Muscle of leg (tissue), 11 donors: ENCODE measurements around the gene GAS2L1. TPM values are rescaled to one million over a fixed set of nuclear protein-coding genes. Genes with fewer than 3 reads are reported as not detected.

ENCODE experiments used
- DNase-seq: peaks from one replicate; pipeline ENCODE4 v3.0.0; 2013
- H3K27ac ChIP-seq: one replicate; pipeline ENCODE4 v1.5.1; 2013; ENCODE audit warnings: mild to moderate bottlenecking, low read length, control low read depth
- H3K27me3 ChIP-seq: one replicate; pipeline ENCODE4 v1.6.1; 2013; ENCODE audit warnings: low read length; ENCODE audit not compliant: control insufficient read depth, insufficient read depth
- H3K36me3 ChIP-seq: one replicate; pipeline ENCODE4 v1.6.1; 2013; ENCODE audit warnings: low read length; ENCODE audit not compliant: control insufficient read depth, insufficient read depth
- H3K4me1 ChIP-seq: one replicate; pipeline ENCODE4 v1.6.1; 2013; ENCODE audit warnings: low read length; ENCODE audit not compliant: control insufficient read depth, insufficient read depth
- H3K4me3 ChIP-seq: one replicate; pipeline ENCODE4 v1.5.1; 2013; ENCODE audit warnings: low read length, control low read depth
- H3K9me3 ChIP-seq: replicated peaks from 2 replicates; pipeline ENCODE4 v1.6.1; 2013; ENCODE audit warnings: low read depth, low read length; ENCODE audit not compliant: control insufficient read depth
- WGBS: methylation state at CpG from one replicate; pipeline ENCODE4 v1.1.5; 2013; ENCODE audit warnings: missing lambda C conversion rate; ENCODE audit not compliant: insufficient coverage; 5-methylcytosine and 5-hydroxymethylcytosine counted together
- polyA plus RNA-seq, 8 donors: library from polyadenylated mRNA; unstranded; fragments of 120-200 nt; gene quantifications; one replicate each; pipeline versions ENCODE4 v1.2.1 to v1.2.3, GENCODE V29; 2013; ENCODE audit warnings: inconsistent platforms in 1 of 8, low replicate concordance in 1 of 8; ENCODE audit not compliant: insufficient read length in 8 of 8, insufficient read depth in 1 of 8
- total RNA-seq: library from RNA; stranded (reverse); fragments of 120-200 nt; gene quantifications from one replicate; pipeline ENCODE4 v1.2.4, GENCODE V29; 2013

GAS2L1 gene
- total and polyA plus RNA-seq, 9 donors, result 2.7 to 15.4 (median 13.4) TPM

DNA sequence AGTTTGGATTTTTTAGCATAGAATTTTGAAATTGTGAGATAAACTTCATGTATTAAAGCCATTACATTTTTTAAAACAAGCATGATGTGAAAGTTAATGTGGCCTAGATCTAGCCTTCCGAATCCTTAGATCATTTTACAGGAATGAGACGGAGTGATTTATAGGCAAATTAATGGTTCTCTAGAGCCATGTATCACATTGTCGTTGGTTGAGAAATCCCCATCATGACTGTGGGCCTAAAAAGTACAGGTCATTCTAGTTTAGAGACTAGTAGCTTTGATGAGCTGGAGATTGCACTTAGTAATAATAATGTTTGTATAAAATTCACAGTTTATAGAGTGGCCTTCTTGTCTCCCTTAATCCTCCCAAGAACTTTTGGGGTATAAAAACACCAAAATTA, 31.3 kb upstream of the GAS2L1 start:
- Histone ChIP-seq H3K4me1 (peaks cover 1% of the 10 kb centered on the region), H3K9me3 (no peaks in the 10 kb centered on the region), H3K36me3 (peaks cover 52% of the 10 kb centered on the region), H3K4me3 (no peak overlapping the region), H3K27me3 (no peaks in the 10 kb centered on the region), H3K27ac (no peak overlapping the region)
- WGBS, result no CpG with 5 or more reads among the region's 3 CpGs
- DNase-seq, result no peak

DNA sequence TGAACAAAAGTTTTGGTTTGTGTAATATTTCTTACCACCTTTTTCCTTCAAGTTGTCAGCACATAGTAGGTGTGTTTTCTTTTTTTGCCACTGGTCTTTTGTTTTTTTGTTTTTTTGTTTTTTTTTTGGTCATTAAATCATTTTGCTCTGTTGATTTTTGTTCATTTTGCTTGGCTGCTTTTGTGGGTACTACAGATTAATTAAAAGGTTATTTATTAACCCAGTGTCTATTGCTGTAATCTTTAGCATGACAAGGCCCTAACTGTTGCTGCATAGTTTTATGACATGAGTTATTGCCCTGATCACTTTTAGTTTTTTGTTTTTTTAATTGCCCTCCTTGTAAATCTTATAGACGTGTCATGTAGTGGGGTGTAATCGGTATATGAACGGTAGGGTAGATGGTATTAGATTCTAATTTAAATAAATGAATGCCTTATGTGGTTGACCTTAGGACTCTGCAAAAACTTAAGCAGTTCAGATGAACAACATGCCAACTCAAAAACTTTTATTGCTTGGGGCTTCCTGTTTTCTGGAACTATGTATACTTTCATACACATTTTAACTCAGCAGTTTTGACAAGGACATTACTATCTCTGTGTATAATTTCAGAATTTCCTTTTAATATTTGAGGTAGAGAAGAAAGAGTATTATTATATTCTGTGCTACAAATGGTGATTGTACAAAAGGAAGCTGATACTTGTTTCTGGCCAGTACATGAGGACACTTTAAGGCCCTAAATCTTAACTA, 30.5 kb upstream of the GAS2L1 start:
- no CpG with 5 or more reads among the region's 3 CpGs for WGBS
- DNase-seq, result no peak
- H3K27ac ChIP-seq, result no peak overlapping the region
- H3K36me3 ChIP-seq, result peaks cover 57% of the 10 kb centered on the region
- H3K4me3 ChIP-seq, result no peak overlapping the region
- H3K9me3 ChIP-seq, result no peaks in the 10 kb centered on the region
- H3K4me1 ChIP-seq, result no peaks in the 10 kb centered on the region
- H3K27me3 ChIP-seq, result no peaks in the 10 kb centered on the region

GRCh38 chr22:29277927-29278326, 28.5 kb upstream of the GAS2L1 start:
- H3K4me1 ChIP-seq, result no peaks in the 10 kb centered on the region
- no peak overlapping the region for H3K4me3 ChIP-seq
- H3K36me3 ChIP-seq, result peaks cover 67% of the 10 kb centered on the region
- H3K27ac ChIP-seq, result no peak overlapping the region
- no peaks in the 10 kb centered on the region for H3K27me3 ChIP-seq
- H3K9me3 ChIP-seq, result no peaks in the 10 kb centered on the region
- no peak for DNase-seq
- no CpG with 5 or more reads among the region's 1 CpG for WGBS

DNA sequence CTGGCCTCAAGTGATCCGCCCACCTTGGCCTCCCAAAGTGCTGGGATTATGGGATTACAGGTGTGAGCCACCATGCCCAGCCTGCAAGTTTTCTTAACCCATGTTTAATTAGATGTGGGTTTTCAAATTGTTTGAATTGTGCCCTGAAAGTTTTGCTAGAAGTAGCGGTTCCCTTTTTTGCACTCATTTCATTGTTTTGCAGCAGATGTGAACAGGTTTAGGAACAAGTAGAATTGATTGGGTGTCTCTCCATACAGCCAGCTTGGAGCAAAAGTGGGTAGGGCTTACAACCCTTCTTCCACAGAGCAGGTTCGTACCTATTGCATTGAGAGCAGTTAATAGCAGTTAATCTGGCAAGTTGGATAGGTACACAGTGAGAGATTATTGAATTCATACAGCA, 22.3 kb upstream of the GAS2L1 start:
- Histone ChIP-seq H3K36me3 (peaks cover 84% of the 10 kb centered on the region), H3K9me3 (no peaks in the 10 kb centered on the region), H3K4me1 (no peaks in the 10 kb centered on the region), H3K27me3 (no peaks in the 10 kb centered on the region), H3K4me3 (no peak overlapping the region), H3K27ac (no peak overlapping the region)
- 100% methylated on average over 1 of the region's 3 CpGs for WGBS
- no peak for DNase-seq

GRCh38 chr22:29288837-29289236, 17.6 kb upstream of the GAS2L1 start:
- no peaks in the 10 kb centered on the region for H3K4me1 ChIP-seq
- H3K27me3 ChIP-seq, result no peaks in the 10 kb centered on the region
- no peaks in the 10 kb centered on the region for H3K9me3 ChIP-seq
- H3K27ac ChIP-seq, result no peak overlapping the region
- H3K36me3 ChIP-seq, result peaks cover 77% of the 10 kb centered on the region
- H3K4me3 ChIP-seq, result no peak overlapping the region
- DNase-seq, result no peak
- WGBS, result no CpG with 5 or more reads among the region's 2 CpGs

- Histone ChIP-seq H3K9me3 (no peaks in the 10 kb centered on the region), H3K4me3 (no peak overlapping the region), H3K36me3 (peaks cover 76% of the 10 kb centered on the region), H3K4me1 (no peaks in the 10 kb centered on the region), H3K27ac (no peak overlapping the region), H3K27me3 (no peaks in the 10 kb centered on the region)
- DNase-seq, result no peak
- 90% methylated on average over 2 of the region's 5 CpGs for WGBS
These were observed 16.4 kb upstream of the GAS2L1 start for GRCh38 chr22:29290061-29290460.

- Histone ChIP-seq H3K9me3 (no peaks in the 10 kb centered on the region), H3K36me3 (peaks cover 77% of the 10 kb centered on the region), H3K27ac (no peak overlapping the region), H3K4me3 (no peak overlapping the region), H3K27me3 (no peaks in the 10 kb centered on the region), H3K4me1 (no peaks in the 10 kb centered on the region)
- no peak for DNase-seq
- no CpG with 5 or more reads among the region's 7 CpGs for WGBS
These were observed 15.2 kb upstream of the GAS2L1 start for GRCh38 chr22:29291215-29291614.

- no peak for DNase-seq
- H3K27me3 ChIP-seq, result no peaks in the 10 kb centered on the region
- H3K27ac ChIP-seq, result no peak overlapping the region
- no peaks in the 10 kb centered on the region for H3K9me3 ChIP-seq
- no peaks in the 10 kb centered on the region for H3K4me1 ChIP-seq
- H3K4me3 ChIP-seq, result no peak overlapping the region
- H3K36me3 ChIP-seq, result peaks cover 80% of the 10 kb centered on the region
These were observed 14.1 kb upstream of the GAS2L1 start for GRCh38 chr22:29292379-29292778.

DNA sequence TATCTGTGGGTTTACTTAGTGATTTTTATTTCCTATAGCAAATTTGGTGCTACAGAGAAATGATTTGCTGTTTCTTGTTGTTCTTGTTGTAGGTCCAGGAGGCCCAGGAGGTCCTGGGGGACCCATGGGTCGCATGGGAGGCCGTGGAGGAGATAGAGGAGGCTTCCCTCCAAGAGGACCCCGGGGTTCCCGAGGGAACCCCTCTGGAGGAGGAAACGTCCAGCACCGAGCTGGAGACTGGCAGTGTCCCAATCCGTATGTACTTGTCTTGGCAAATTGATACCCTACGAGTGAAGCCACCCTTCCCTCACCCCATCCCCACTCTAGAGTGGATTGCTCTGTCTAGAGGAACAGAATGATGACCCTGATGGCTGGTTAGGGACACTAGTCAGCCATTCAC, 7.8 kb upstream of the GAS2L1 start:
- H3K27me3 ChIP-seq, result no peaks in the 10 kb centered on the region
- WGBS, result 75% methylated on average over 2 of the region's 8 CpGs
- peaks cover 75% of the 10 kb centered on the region for H3K36me3 ChIP-seq
- DNase-seq, result no peak
- H3K9me3 ChIP-seq, result no peaks in the 10 kb centered on the region
- no peak overlapping the region for H3K27ac ChIP-seq
- peaks cover 18% of the 10 kb centered on the region for H3K4me1 ChIP-seq
- H3K4me3 ChIP-seq, result no peak overlapping the region

DNA sequence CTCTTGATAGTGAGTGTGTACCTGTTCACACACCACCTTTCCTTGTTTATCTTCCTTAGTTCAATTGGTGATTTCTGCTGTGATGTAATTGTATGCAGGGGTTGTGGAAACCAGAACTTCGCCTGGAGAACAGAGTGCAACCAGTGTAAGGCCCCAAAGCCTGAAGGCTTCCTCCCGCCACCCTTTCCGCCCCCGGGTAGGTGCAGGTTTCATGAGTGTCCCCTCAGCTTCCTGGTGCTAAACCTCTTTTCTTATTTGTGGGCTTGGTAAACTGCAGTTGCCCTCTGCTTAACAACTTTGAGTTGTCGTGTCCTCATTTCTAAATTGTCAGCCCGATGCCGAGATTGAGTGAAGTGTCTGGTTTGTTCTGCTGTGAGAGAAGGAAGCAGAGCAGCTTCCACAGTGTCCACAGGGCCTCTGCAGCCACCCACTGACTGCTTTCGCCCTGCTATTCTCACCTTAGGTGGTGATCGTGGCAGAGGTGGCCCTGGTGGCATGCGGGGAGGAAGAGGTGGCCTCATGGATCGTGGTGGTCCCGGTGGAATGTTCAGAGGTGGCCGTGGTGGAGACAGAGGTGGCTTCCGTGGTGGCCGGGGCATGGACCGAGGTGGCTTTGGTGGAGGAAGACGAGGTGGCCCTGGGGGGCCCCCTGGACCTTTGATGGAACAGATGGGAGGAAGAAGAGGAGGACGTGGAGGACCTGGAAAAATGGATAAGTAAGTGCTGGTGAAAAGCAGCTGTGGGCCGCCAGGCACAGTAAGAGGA, 7.1 kb upstream of the GAS2L1 start:
- no peak overlapping the region for H3K4me3 ChIP-seq

More for the DNA sequence above, 7.1 kb upstream of the GAS2L1 start:
- H3K36me3 ChIP-seq, result peaks cover 70% of the 10 kb centered on the region
- H3K4me1 ChIP-seq, result peaks cover 18% of the 10 kb centered on the region
- WGBS, result 87% methylated on average over 17 of the region's 19 CpGs
- no peak for DNase-seq
- no peaks in the 10 kb centered on the region for H3K9me3 ChIP-seq
- H3K27ac ChIP-seq, result no peak overlapping the region
- no peaks in the 10 kb centered on the region for H3K27me3 ChIP-seq
